ENCODE data around the gene SMAD7.
A peak's percentile ranks its signal among the peaks of the same experiment; 100 is the strongest.

The SMAD7 gene

DNA sequence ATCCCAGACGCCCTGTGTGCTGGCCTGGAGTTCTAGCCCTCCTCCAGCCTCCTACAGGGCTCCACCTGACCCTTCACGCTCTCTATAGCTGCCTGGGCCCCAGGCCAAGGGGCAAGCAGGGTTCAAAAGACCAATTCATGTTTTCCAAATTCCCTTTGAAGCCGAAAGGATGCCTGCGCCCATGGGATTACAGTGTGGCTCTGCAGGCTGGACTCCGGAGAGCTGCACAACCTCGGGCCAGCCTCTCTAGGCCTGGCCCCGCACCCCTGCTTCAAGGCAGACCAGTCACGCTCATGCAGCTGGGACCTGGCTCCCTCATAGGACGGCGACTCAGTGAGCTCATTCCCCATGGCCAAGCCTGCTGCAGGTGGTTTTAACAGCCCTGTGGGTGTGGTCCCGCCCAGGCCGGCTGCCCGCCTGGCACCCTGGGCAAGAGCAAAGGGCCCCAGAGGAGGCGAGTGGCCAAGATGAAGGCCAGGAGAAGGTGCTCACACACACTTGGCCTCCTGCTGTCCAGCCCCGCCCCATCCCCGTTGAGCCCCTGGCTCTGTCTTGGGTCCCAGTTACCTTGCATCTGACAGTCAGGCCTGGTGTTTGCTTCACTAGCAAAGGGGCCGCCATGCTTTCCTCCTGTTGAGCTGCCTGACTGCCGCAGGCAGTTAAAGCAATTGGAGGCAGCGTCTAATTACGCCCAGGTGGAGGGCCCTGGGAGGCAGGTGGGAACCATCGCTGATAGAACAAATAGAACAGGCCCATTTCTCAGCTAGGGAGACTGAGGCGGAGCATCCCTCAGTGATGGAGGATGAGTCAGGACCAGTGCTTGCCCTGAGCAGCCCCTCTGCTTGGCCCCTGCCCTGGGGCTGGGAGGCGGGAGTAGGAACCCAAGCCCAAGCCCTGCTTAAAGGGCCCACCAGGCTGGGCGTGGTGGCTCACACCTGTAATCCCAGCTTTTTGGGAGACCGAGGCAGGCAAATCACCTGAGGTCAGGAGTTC is 56.9 kb downstream of the SMAD7 start:
- no peak for DNase-seq (ENCODE audit: low read depth)

DNA sequence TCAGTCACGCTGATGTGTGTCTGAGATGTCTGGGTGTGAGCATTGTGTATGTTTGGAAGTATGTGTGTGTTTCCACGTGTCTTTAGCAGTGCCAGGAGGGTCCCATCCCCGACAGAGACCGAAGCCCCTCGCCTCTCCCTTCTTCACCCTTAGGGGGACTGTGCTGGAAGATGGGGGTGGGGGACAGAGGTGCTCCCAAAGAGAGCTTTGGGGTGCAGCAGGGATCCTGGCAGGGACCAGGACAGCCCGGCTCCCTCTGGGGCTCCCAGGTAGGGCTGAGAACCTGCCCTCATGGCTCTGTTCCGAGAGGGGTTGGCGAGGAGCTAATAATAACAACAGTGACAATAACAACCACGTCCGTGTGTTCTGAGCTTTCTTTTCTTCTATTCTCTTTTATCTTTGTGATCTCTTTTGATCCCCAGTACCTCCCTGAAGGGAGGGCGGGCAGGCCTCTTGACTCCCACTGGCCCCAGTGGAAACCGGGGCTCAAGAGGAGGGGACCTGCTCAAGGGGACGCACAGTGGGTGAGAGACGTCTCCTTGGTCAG is 57.6 kb downstream of the SMAD7 start:
- DNase-seq (ENCODE audit: low read depth) = no peak

- no peak for DNase-seq (ENCODE audit: low read depth)
Observed at GRCh38 chr18:48892146-48892855, 58.5 kb downstream of the SMAD7 start.

DNA sequence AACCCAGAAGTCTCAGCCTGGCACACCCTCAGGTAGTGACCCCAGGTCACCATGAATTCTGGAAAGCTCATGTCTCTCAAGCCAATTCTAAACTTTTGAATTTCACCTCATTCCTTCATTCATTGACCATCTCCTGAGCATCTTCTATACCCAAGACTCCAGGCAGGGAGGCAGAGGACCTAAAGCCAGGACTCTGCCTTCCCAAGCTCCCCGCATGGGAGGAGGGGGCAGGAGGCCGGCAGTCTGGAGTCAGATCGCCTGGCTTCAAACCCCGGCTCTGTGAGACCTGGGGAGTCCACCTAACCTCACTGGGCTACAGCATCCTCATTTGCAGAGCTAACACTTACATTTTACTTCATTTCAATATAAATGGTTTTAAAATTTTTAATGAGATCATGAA is 59.0 kb downstream of the SMAD7 start:
- no peak for DNase-seq (ENCODE audit: low read depth)

- DNase-seq (ENCODE audit: low read depth) = no peak
Observed at GRCh38 chr18:48889981-48890762, 60.6 kb downstream of the SMAD7 start.

GRCh38 chr18:48889115-48889941 is 61.4 kb downstream of the SMAD7 start:
- no peak for DNase-seq (ENCODE audit: low read depth)

GRCh38 chr18:48888773-48889080 is 62.0 kb downstream of the SMAD7 start:
- DNase-seq (ENCODE audit: low read depth) = no peak

GRCh38 chr18:48887905-48888772 is 62.6 kb downstream of the SMAD7 start:
- DNase-seq (ENCODE audit: low read depth) = no peak

GRCh38 chr18:48887294-48887904 is 63.4 kb downstream of the SMAD7 start:
- no peak for DNase-seq (ENCODE audit: low read depth)

DNA sequence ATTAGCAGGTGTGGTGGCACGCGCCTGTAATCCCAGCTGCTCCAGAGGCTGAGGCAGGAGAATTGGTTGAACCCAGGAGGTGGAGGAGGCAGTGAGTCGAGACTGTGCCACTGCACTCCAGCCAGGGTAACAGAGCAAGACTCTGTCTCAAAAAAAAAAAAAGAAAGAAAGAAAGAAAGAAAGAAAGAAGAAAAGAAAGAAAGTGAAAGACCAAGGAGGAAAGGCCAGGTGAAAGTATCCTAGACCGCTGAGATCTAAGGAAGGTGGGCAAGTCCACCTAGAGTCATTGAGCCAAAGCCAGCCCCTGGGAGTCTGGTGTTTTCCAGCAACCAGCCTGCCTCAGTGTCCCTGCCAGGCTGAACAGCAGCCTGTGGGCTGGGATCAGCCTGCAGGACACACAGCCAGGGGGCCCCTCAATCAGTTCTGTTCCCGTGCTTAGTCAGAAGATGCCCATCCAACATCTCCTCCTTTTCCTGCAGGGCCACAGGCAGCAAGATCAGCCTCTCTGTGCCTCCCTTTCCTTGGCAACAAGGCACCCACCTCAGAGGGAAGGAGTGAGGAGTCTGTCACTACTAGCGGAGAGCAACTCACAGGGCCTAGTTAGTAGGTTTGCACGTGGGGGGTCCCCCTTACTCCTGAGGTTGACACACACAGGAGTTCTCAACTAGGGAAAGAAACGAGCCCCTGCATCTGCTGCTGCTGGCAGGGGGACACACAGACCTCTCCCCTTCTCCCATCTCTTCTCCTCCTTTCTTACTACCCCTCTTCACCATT is 64.1 kb downstream of the SMAD7 start:
- DNase-seq (ENCODE audit: low read depth) = no peak

GRCh38 chr18:48885924-48886400 is 64.8 kb downstream of the SMAD7 start:
- DNase-seq (ENCODE audit: low read depth) = no peak

GRCh38 chr18:48885266-48885923 is 65.4 kb downstream of the SMAD7 start:
- peak; percentile 93 for DNase-seq (ENCODE audit: low read depth)

DNA sequence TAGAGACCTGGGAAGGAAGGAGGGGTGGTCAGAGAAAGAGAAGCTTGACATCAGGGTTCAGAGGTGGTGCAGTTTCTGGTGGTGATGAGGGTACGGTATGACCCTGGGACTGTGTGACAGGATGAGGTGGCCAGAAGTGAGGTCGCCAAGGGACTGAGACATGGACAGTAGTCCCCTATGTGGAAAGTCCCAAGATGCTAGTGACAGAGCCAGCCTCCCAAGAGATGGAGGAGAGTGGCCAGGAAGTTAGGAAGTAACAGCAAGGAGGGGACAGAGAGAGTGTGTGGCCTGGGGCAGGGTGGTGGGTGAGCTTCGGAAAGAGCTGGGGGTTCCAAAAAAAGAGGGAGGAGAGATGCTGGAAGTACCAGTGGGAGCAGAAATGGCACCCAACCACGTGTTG is 66.0 kb downstream of the SMAD7 start:
- no peak for DNase-seq (ENCODE audit: low read depth)

DNA sequence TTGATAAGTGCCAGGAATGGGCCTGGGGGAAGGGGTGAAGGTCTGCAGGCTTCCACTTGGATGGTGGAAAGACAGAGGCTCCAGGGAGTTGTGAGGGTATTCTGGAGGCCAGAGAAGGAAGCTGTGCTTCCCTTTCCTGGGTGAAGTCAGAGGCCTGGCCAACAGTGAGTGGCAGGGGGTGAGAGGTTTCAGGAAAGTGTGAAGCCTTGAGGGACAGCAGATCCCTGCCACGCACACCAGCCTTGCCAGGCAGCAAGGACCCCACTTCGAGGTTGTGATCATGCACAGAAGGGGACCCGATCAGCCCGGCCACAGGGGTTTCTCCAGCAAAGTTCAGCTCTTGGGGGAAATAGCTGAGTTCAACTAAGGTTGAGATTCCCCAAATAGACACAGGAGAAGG is 66.5 kb downstream of the SMAD7 start:
- no peak for DNase-seq (ENCODE audit: low read depth)

GRCh38 chr18:48882379-48882778 is 68.4 kb downstream of the SMAD7 start:
- DNase-seq (ENCODE audit: low read depth) = no peak

- no peak for DNase-seq (ENCODE audit: low read depth)
Observed at GRCh38 chr18:48880931-48881330, 69.8 kb downstream of the SMAD7 start.

GRCh38 chr18:48879008-48879431 is 71.7 kb downstream of the SMAD7 start:
- no peak for DNase-seq (ENCODE audit: low read depth)

DNA sequence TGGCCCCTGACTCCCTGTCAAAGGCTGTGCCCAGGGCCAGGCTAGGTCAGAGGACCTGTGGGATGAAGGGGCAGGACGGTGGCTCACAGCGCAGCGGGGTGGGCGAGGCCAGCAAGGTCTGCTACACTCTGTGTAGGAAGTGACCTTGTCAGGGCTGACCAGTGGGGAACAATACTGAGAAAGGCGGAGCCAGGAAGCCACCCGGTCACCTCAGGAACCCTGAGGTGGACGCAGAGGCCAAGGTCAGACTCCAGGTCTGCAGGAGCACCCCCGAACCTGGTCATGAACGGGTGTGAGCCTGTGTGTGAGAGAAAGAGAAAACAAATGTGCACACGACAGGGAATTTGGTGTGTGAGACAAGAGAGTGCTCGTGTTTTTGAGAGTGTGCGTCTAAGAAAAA is 72.3 kb downstream of the SMAD7 start:
- no peak for DNase-seq (ENCODE audit: low read depth)
